PC-3 (cell line): ENCODE data around the gene LRP1B.

ENCODE experiments used
- EZH2phosphoT487 ChIP-seq: fragments of 300-600 bp; sonication (generic); IDR thresholded peaks from 2 replicates; pipeline ENCODE4 v1.6.1; 2018; ENCODE audit warnings: mild to moderate bottlenecking, antibody characterized with exemption, low read length, borderline replicate concordance
- TF ChIP-seq, protein P1 (sequence below): fragments of 300-600 bp; sonication (generic); conservative IDR thresholded peaks from 2 replicates; pipeline ENCODE4 v1.5.1; 2017; ENCODE audit warnings: antibody characterized with exemption, low read depth, mild to moderate bottlenecking, low read length

- TF ChIP-seq, protein P1, sequence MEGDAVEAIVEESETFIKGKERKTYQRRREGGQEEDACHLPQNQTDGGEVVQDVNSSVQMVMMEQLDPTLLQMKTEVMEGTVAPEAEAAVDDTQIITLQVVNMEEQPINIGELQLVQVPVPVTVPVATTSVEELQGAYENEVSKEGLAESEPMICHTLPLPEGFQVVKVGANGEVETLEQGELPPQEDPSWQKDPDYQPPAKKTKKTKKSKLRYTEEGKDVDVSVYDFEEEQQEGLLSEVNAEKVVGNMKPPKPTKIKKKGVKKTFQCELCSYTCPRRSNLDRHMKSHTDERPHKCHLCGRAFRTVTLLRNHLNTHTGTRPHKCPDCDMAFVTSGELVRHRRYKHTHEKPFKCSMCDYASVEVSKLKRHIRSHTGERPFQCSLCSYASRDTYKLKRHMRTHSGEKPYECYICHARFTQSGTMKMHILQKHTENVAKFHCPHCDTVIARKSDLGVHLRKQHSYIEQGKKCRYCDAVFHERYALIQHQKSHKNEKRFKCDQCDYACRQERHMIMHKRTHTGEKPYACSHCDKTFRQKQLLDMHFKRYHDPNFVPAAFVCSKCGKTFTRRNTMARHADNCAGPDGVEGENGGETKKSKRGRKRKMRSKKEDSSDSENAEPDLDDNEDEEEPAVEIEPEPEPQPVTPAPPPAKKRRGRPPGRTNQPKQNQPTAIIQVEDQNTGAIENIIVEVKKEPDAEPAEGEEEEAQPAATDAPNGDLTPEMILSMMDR = no peak
- TF ChIP-seq EZH2phosphoT487 = no peak
Observed at GRCh38 chr2:140621583-140622362, 1509.0 kb downstream of the LRP1B start.
